Gastroesophageal sphincter (tissue), 4 donors: Measurements from ENCODE around the gene CXCL6. TPM values are rescaled to one million over a fixed set of nuclear protein-coding genes. Genes with fewer than 3 reads are reported as not detected.

Experiments
- ATAC-seq: fragments of 150-250 bp; one replicate; pipeline ENCODE4 v1.9.1; 2016; ENCODE audit warnings: mild to moderate bottlenecking, moderate library complexity
- H3K27ac ChIP-seq, 4 donors: fragments of 200-600 bp; sonication (generic) in 3 of 4; 1 replicate in 3 of 4; 2 replicates in 1 of 4; pipeline ENCODE4 v1.5.1; 2016 to 2019
- H3K27me3 ChIP-seq: fragments of 200-600 bp; sonication (generic); one replicate; pipeline ENCODE4 v1.5.1; 2019
- H3K36me3 ChIP-seq, 2 donors: fragments of 200-600 bp; sonication (generic); one replicate each; pipeline ENCODE4 v1.5.1; 2019; ENCODE audit warnings: control low read depth in 1 of 2
- H3K4me1 ChIP-seq, 3 donors: fragments of 200-600 bp; sonication (generic); 1 replicate in 2 of 3; 2 replicates in 1 of 3; pipeline ENCODE4 v1.5.1; 2016 to 2019; ENCODE audit warnings: control low read depth in 2 of 3
- H3K4me3 ChIP-seq, 2 donors: fragments of 200-600 bp; sonication (generic); one replicate each; pipeline ENCODE4 v1.5.1; 2019; ENCODE audit warnings: mild to moderate bottlenecking in 1 of 2, moderate library complexity in 1 of 2
- H3K9me3 ChIP-seq, 3 donors: fragments of 200-600 bp; sonication (generic); one replicate each; pipeline ENCODE4 v1.5.1; 2017 to 2019; ENCODE audit warnings: control low read depth in 2 of 3
- CTCF ChIP-seq, 4 experiments: fragments of 200-600 bp in 2 of 4; fragments of 450-650 bp in 2 of 4; sonication (generic) in 1 of 4; IDR thresholded peaks; one replicate each; pipeline ENCODE4 v1.5.1; 2017 to 2019; ENCODE audit warnings: antibody characterized with exemption in 4 of 4, mild to moderate bottlenecking in 2 of 4, moderate library complexity in 2 of 4
- EP300 ChIP-seq: sonication (generic); formaldehyde crosslinking; IDR thresholded peaks from one replicate; pipeline ENCODE4 v1.6.1; 2017; ENCODE audit warnings: antibody characterized with exemption, mild to moderate bottlenecking
- POLR2A ChIP-seq, 2 donors: fragments of 450-650 bp; IDR thresholded peaks; one replicate each; pipeline ENCODE4 v1.6.1; 2017; ENCODE audit warnings: antibody characterized with exemption in 2 of 2, mild to moderate bottlenecking in 2 of 2, moderate library complexity in 1 of 2
- POLR2AphosphoS5 ChIP-seq: sonication (generic); formaldehyde crosslinking; IDR thresholded peaks from one replicate; pipeline ENCODE4 v1.6.1; 2017; ENCODE audit warnings: antibody characterized with exemption
- WGBS, 2 donors: methylation state at CpG; one replicate each; pipeline ENCODE4 v1.1.5; 2018; ENCODE audit warnings: low coverage in 1 of 2; 5-methylcytosine and 5-hydroxymethylcytosine counted together
- total RNA-seq, 4 donors: library from RNA; depleted of rRNA; stranded (reverse); fragments of >200 nt; gene quantifications; one replicate each; pipeline ENCODE4 v1.1.0, GENCODE V29; 2016

Gene CXCL6
- total RNA-seq, 4 donors from 2014 or later, result 1.1 TPM; not detected in 3

DNA sequence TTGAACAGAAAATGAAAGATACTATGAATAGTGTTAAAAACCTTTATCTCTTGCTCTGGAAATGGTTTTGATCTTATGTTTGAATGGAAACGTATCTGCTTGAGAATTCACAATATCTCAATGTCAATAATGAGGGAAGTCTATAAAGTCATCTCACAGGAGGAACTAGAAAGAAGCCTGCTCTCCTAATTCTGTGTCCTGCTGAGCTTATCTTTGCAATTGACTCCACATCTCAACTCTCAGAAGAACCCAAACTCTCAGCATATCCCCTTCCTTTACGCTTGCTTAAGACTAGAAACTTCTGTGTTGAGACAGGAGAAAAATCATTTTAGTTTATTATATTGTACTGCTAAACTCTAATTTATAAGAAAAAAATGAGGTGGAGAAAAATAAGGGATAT is 8.3 kb downstream of the CXCL6 start:
- H3K4me3 ChIP-seq, result no peak overlapping the region
- 40 to 79% methylated on average over 2 of the region's 2 CpGs for WGBS, 2 donors

DNA sequence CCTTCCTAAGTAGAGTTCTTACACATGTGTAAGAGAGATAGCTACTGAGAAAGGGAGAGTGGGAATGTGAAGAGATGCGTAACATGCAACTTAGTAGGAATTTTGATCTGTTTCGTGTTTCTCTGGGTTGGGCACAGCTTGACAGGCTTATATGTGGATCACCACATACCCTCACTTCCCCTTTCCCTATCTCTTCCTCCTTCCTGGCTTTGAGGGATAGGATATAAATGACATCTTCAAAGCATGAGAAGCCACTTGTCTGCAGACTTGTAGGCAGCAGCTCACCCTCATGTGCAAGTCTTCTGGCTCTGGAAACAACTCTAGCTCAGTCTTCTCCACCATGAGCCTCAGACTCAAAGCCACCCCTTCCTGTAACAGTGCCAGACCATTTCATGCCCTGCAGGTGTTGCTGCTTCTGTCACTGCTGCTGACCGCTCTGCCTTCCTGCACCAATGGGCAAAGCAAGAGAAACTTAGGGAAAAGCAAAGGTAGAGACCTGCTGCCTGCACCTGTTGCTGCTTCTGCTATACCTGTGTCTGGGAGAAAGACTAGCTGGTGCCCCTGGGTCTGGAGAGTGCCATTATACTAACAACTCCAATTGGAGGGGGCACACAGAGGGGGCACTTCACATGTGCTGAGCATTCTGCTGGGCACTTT is 11.2 kb downstream of the CXCL6 start:
- 79 to 93% methylated on average over 2 of the region's 3 CpGs for WGBS, 2 donors
- H3K27me3 ChIP-seq, result no peaks in the 10 kb centered on the region
- H3K4me1 ChIP-seq, result no peaks in the 10 kb centered on the region
- no peak overlapping the region for H3K27ac ChIP-seq
- TF ChIP-seq POLR2AphosphoS5 (no peak), CTCF (IDR thresholded peaks at IDR 0.05) (no peak), EP300 (no peak), POLR2A (IDR thresholded peaks at IDR 0.05) (no peak)
- ATAC-seq, result no peak
- no peaks in the 10 kb centered on the region for H3K9me3 ChIP-seq
- no peaks in the 10 kb centered on the region for H3K36me3 ChIP-seq
- H3K4me3 ChIP-seq, result no peak overlapping the region

More for the DNA sequence above, 8.3 kb downstream of the CXCL6 start:
- TF ChIP-seq EP300 (no peak), POLR2AphosphoS5 (no peak), POLR2A (IDR thresholded peaks at IDR 0.05) (no peak), CTCF (IDR thresholded peaks at IDR 0.05) (no peak)
- no peaks in the 10 kb centered on the region for H3K27me3 ChIP-seq
- no peak overlapping the region for H3K27ac ChIP-seq
- no peak for ATAC-seq
- no peaks in the 10 kb centered on the region for H3K36me3 ChIP-seq
- H3K4me1 ChIP-seq, result no peaks in the 10 kb centered on the region
- H3K9me3 ChIP-seq, result no peaks in the 10 kb centered on the region

GRCh38 chr4:73848183-73848777 is 11.8 kb downstream of the CXCL6 start:
- H3K4me1 ChIP-seq, result no peaks in the 10 kb centered on the region
- TF ChIP-seq POLR2A (IDR thresholded peaks at IDR 0.05) (no peak), POLR2AphosphoS5 (no peak), CTCF (IDR thresholded peaks at IDR 0.05) (no peak)
- ATAC-seq, result no peak
- WGBS, 2 donors, result 57 to 78% methylated on average over 1 of the region's 1 CpG
- no peaks in the 10 kb centered on the region for H3K36me3 ChIP-seq
- no peaks in the 10 kb centered on the region for H3K9me3 ChIP-seq
- H3K4me3 ChIP-seq, result no peak overlapping the region
- H3K27me3 ChIP-seq, result peaks cover 5% of the 10 kb centered on the region
- no peak overlapping the region for H3K27ac ChIP-seq

DNA sequence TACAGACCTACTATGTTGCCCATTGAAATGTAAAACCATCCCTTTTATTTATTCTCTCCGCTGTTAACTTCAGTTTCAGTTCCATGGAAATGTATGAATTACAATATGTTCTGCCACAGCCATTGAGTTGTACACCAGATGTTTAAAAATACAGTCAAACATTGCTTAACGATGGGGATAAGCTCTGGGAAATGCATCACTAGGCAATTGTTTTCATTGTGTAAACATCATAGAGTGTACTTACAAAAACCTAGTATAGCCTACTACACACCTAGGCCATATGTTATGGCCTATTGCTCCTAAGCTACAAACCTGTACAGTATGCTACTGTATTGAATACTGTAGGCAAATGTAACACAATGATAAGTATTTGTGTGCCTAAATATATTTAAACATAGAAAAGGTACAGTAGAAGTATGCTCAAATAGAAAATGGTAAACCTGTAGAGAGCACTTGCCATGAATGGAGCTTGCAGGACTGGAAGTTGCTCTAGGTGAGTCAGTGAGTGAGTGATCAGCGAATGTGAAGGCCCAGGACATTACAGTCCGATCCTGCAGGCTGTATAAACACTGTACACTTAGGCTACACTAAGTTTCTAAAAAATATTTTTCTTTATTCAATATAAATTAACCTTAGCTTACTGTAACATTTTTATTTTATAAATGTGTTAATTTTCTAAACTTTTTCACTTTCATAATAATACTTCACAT is 13.9 kb downstream of the CXCL6 start:
- ATAC-seq, result no peak
- Histone ChIP-seq H3K4me1 (no peaks in the 10 kb centered on the region), H3K27me3 (peaks cover 12% of the 10 kb centered on the region), H3K4me3 (no peak overlapping the region), H3K9me3 (no peaks in the 10 kb centered on the region), H3K36me3 (no peaks in the 10 kb centered on the region), H3K27ac (no peak overlapping the region)
- WGBS, 2 donors, result 81 to 88% methylated on average over 4 of the region's 4 CpGs
- TF ChIP-seq POLR2A (IDR thresholded peaks at IDR 0.05), result no peak
- TF ChIP-seq EP300, result no peak
- TF ChIP-seq CTCF (IDR thresholded peaks at IDR 0.05), result no peak
